Stimulated activated naive CD8-positive, alpha-beta T cell treated with anti-CD3 and anti-CD28 coated beads, Interleukin-15, Interleukin-2, amounts not matched to agents 100 ng/mL and 50 ng/mL, for 24 hours (primary cell): ENCODE results near the gene KNTC1.
A peak's percentile ranks its signal among the peaks of the same experiment; 100 is the strongest.
"Not testable (repeated sequence)": the region's sequence is repeated elsewhere in the genome, so short reads cannot be mapped to it uniquely, and the experiment has no call there.

Experiments used
- H3K27ac Mint-ChIP-seq: one replicate; pipeline ENCODE4 v1.8.0; 2021; ENCODE audit warnings: mild to moderate bottlenecking, mixed read lengths
- H3K27me3 Mint-ChIP-seq: one replicate; pipeline ENCODE4 v1.8.0; 2021; ENCODE audit warnings: mixed read lengths
- H3K36me3 Mint-ChIP-seq: one replicate; pipeline ENCODE4 v1.8.0; 2021; ENCODE audit warnings: low read depth, mixed read lengths
- H3K4me1 Mint-ChIP-seq: one replicate; pipeline ENCODE4 v1.8.0; 2021; ENCODE audit warnings: low read depth, mixed read lengths
- H3K4me3 Mint-ChIP-seq: one replicate; pipeline ENCODE4 v1.8.0; 2021; ENCODE audit warnings: mild to moderate bottlenecking, mixed read lengths
- H3K9me3 Mint-ChIP-seq: one replicate; pipeline ENCODE4 v1.8.0; 2021; ENCODE audit warnings: mixed read lengths

The KNTC1 gene

DNA sequence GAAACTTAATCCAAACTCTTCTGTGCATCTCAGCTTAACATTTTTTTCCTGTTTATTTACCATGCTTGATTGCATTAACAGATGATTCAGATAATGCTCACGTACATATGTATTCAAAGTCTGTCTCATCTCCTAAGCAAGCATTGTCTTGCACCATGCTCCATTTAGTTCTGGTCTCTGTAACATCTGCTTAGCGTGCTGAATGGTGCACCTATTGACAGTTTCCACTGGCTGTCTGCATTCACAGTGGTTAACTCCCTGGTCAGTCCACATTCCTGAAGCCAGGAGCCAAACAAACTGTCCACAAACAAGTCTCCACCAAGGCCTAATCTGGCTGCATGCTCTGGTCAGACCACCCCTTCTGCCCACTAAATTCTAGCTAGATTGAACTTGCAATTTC, 83.9 kb downstream of the KNTC1 start:
- Mint-ChIP-seq H3K27me3 (no peaks in the 10 kb centered on the region), H3K4me1 (peaks cover 4% of the 10 kb centered on the region), H3K4me3 (no peak overlapping the region), H3K27ac (no peak overlapping the region), H3K9me3 (no peaks in the 10 kb centered on the region), H3K36me3 (peaks cover 69% of the 10 kb centered on the region)

DNA sequence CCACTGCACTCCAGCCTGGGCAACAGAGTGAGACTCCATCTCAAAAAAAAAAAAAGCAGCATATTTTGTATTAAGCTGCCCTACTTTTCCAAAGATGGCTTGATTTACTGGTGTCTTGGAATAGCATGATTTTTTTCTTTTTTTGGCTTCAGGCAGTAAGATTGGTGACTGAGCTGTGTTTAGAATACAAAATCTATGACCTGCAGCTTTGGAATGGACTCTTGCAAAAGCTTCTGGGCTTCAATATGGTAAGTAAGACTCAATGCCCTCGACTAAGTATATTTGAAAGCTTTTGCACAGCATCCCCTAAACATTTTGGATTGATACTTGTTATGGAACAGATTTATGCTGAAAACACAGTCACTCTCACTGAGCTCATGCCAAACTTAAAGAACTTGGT, 87.8 kb downstream of the KNTC1 start:
- no peak overlapping the region for H3K27ac Mint-ChIP-seq
- no peaks in the 10 kb centered on the region for H3K27me3 Mint-ChIP-seq
- peaks cover 4% of the 10 kb centered on the region for H3K4me1 Mint-ChIP-seq
- H3K9me3 Mint-ChIP-seq = no peaks in the 10 kb centered on the region
- no peak overlapping the region for H3K4me3 Mint-ChIP-seq
- H3K36me3 Mint-ChIP-seq = peaks cover 76% of the 10 kb centered on the region

DNA sequence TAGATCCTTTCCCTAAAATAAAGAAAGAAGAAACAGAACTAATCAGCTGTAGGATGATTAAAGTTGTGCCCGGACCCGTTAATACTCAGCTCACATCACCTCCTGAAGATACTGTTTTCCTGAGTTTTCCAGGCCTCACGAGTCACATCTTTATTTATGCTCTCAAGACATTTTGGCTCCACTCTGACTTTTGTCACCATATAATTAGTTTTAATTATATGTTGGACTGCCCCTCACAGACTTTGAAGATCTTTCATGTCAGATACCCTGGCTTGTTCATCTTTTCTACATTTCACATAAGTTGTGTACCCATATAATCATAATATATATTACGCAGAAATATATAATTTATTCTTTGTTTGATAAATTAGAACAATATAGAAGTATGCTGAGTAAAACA, 88.7 kb downstream of the KNTC1 start:
- no peak overlapping the region for H3K4me3 Mint-ChIP-seq
- no peaks in the 10 kb centered on the region for H3K27me3 Mint-ChIP-seq
- H3K36me3 Mint-ChIP-seq = peaks cover 76% of the 10 kb centered on the region
- H3K27ac Mint-ChIP-seq = no peak overlapping the region
- H3K4me1 Mint-ChIP-seq = peaks cover 4% of the 10 kb centered on the region
- H3K9me3 Mint-ChIP-seq = no peaks in the 10 kb centered on the region

DNA sequence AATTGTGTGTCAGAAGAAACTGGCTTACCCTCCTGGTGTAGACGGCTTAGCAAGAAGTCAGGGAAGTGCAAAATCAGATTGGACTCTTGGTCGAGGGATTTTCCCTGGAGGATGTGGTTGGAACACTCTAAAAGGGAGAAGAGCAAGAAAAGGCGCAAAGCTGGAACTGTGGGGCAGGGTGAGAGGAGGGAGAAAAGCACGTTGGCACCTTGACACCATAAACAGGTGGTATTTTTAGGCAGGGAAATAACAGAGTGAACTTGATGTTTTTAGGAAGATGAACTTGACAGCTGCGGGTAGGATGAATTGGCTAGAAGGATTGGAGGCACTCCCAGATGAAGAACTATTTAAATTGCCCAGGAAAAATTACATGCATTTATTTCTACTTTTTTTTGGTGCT, 108.4 kb downstream of the KNTC1 start:
- H3K27ac Mint-ChIP-seq = no peak overlapping the region
- H3K36me3 Mint-ChIP-seq = peaks cover 14% of the 10 kb centered on the region
- H3K27me3 Mint-ChIP-seq = no peaks in the 10 kb centered on the region

DNA sequence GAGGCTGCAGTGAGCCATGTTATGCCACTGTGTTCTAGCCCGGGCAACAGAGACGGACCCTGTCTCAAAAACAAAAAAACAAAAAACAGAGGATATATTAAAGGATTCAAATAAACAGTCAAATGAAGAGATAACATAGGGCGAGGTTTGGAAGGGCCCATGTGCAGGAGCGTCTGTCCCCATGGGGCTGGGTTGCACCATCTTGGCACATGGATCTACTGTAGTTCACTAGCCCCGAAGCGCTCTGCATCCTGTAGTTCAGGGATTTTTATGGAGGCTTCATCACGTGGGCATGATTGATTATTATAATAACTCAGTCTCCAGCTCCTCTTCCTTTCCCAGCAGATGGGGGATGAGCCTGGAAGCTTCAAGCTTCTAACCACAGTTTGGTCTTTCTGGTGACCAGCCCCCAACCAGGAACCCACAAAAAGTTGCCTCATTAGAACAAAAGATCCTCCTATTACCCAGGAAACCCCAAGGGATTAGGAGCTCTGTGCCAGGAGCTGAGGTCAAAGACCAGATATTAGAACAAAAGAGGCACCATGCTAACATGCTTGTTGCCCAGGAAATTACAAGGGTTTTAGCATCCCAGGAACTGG, 116.3 kb downstream of the KNTC1 start:
- peaks cover 17% of the 10 kb centered on the region for H3K4me1 Mint-ChIP-seq
- no peak overlapping the region for H3K27ac Mint-ChIP-seq
- H3K27me3 Mint-ChIP-seq = no peaks in the 10 kb centered on the region
- H3K36me3 Mint-ChIP-seq = no peaks in the 10 kb centered on the region
- no peaks in the 10 kb centered on the region for H3K9me3 Mint-ChIP-seq
- H3K4me3 Mint-ChIP-seq = no peak overlapping the region

More for the DNA sequence above, 108.4 kb downstream of the KNTC1 start:
- no peaks in the 10 kb centered on the region for H3K9me3 Mint-ChIP-seq
- H3K4me1 Mint-ChIP-seq = no peaks in the 10 kb centered on the region
- H3K4me3 Mint-ChIP-seq = no peak overlapping the region

DNA sequence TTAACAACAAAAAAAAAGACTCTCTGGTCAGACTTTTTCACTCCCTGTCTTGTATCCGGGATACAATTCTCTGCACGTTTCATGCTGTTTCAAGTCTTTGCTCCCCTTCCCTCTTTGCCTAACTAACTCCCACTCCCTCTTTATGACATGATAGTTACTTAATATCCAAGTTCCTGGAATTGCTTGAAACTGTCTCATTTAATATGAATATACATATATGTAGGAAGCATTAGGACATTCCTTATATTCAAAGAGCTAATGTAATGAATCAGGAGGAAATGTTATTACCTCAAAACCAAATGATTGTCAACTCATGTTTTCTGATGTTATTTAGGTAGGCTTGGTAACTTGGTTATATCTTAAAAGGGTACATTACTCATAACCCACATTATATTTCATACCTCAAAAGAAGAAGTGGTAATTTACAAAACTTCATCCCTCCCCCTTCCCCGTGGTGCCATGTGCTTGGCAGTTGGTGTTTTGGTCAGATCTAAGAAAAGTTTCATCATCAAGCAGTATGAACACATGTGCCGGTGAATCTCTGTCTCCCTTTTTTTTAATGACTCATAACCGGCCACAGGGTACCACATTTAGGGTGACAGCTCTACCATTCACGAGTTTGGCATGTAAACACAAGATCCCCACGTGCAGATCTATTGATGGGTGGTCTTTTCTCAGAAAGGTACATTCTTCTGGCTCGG, 119.6 kb downstream of the KNTC1 start:
- peaks cover 17% of the 10 kb centered on the region for H3K4me1 Mint-ChIP-seq

DNA sequence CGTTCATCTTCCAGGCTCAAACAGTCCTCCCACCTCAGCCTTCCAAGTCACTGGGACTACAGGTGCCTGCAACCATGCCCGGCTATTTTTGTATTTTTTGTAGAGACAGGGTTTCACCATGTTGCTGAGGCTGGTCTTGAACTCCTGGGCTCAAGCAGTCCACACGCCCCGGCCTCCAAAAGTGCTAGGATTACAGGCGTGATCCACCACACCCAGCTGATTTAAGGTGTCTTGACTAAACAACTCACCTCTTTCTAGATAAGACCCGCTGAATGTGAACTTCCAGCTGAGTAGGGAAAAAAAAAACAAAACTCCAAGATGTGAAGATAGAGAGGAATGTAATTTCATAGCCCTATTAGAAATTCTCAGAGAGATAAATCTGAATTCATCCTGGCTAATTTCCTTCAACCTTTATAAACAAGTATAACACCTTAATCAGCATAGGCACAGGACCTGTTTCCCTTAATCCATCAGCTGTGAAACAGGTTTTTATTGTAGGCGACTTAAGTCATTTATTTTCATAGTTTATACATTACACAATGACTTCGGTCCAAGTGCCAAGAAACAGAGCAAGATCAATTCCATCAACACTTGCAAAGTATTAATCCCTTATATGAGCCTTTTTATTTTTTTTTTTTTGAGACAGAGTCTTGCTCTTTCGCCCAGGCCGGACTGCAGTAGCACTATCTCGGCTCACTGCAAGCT, 124.6 kb downstream of the KNTC1 start:
- H3K9me3 Mint-ChIP-seq = no peaks in the 10 kb centered on the region
- no peak overlapping the region for H3K4me3 Mint-ChIP-seq
- H3K4me1 Mint-ChIP-seq = peaks cover 13% of the 10 kb centered on the region
- H3K27me3 Mint-ChIP-seq = no peaks in the 10 kb centered on the region
- no peak overlapping the region for H3K27ac Mint-ChIP-seq
- no peaks in the 10 kb centered on the region for H3K36me3 Mint-ChIP-seq

More for the DNA sequence above, 119.6 kb downstream of the KNTC1 start:
- no peaks in the 10 kb centered on the region for H3K9me3 Mint-ChIP-seq
- no peaks in the 10 kb centered on the region for H3K36me3 Mint-ChIP-seq
- H3K27ac Mint-ChIP-seq = peak overlapping the region; percentile 75
- peak overlapping the region; percentile 76 for H3K4me3 Mint-ChIP-seq
- H3K27me3 Mint-ChIP-seq = no peaks in the 10 kb centered on the region

DNA sequence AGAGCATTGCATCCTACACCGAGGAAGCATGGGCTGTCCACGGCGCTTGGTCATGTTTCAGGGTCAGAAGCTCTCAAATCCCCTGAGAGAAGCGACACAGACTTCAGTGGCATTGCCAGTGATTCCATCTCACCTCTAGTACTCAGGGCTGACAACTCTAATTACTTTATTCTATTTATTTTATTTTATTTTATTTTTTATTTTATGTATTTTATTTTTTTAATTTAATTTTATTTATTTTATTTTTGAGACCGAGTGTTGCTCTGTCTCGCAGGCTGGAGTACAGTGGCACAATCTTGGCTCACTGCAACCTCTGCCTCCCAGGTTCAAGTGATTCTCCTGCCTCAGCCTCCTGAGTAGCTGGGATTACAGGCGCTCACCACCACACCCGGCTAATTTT, 126.2 kb downstream of the KNTC1 start:
- not testable (repeated sequence) for H3K27me3 Mint-ChIP-seq, H3K36me3 Mint-ChIP-seq, H3K9me3 Mint-ChIP-seq, H3K4me1 Mint-ChIP-seq, H3K4me3 Mint-ChIP-seq, H3K27ac Mint-ChIP-seq

DNA sequence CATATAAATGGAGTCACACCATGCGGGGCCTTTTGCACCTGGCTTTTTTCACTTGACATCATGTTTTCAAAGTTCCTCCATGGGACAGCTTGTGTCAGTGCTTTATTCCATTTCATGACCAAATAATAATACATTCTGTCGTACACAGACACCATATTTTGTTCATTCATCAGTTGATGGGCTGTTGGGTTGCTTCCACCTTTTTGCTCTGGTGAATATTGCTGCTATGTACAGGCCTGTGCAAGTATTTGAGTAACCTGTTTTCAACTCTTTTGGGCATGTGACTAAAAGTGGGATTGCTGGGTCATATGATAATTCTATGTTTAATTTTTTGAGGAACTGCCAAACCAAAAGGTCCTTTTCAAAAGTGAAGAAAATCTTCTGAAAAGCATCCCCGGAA, 129.2 kb downstream of the KNTC1 start:
- Mint-ChIP-seq H3K27me3 (no peaks in the 10 kb centered on the region), H3K27ac (no peak overlapping the region), H3K4me3 (no peak overlapping the region), H3K36me3 (no peaks in the 10 kb centered on the region), H3K4me1 (peaks cover 5% of the 10 kb centered on the region), H3K9me3 (no peaks in the 10 kb centered on the region)

DNA sequence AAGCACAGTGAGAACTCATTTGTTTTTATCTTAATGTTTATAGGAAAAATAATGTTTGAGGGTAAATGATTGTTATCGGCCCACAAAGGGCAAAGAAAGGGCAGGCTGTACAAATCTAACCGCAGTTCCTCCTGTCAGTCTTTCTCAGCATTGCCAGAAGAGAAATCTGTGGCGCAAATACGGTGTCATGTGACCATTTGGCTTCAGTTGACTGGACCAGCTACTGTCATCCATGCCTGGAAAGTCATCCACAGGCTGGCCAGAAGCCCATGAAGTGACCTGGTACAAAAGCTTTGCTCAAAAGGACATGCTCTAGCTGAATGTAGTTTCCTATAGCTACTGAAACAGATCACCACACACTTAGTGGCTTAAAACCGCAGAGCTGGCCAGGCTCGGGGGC, 132.5 kb downstream of the KNTC1 start:
- no peaks in the 10 kb centered on the region for H3K27me3 Mint-ChIP-seq
- H3K9me3 Mint-ChIP-seq = no peaks in the 10 kb centered on the region
- no peak overlapping the region for H3K4me3 Mint-ChIP-seq
- H3K36me3 Mint-ChIP-seq = no peaks in the 10 kb centered on the region
- no peak overlapping the region for H3K27ac Mint-ChIP-seq
- H3K4me1 Mint-ChIP-seq = peaks cover 5% of the 10 kb centered on the region

DNA sequence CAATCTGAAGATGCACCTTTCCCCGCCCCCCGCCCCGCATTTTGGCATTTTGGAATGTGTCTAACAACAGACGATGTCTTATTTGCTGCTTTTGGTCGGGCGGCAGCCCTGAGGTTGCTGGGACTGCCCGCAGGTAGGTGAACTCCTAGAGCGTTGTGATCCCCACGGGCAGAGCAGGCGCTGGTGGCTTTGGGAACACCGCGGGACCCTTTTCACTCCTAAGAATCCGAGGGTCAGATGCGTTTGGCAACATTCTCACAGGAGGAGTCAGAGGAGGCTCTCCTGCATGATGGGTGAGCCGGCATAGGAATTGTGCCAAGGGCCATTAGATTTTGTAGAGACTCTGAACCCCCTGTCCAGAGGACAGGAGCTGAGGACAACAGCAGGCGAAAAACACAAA, 134.2 kb downstream of the KNTC1 start:
- Mint-ChIP-seq H3K27ac (no peak overlapping the region), H3K36me3 (no peaks in the 10 kb centered on the region), H3K4me3 (no peak overlapping the region), H3K9me3 (no peaks in the 10 kb centered on the region), H3K27me3 (no peaks in the 10 kb centered on the region), H3K4me1 (peaks cover 5% of the 10 kb centered on the region)

DNA sequence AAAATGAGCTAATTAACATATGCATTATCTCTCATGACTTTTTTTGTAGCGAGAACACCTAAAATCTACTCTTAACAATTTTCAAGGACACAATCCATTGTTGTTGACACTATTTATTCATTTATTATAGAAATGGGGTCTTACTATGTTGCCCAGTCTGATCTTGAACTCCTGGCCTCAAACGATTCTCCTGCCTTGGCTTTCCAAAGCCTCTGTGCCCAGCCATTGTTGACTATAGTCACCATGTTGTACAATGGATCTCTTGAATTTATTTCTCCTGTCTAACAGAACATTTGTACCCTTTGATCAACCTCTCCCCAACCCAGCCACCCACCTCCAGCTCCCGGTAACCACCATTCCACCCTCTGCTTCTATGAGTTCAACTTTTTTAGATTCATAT, 134.9 kb downstream of the KNTC1 start:
- no peaks in the 10 kb centered on the region for H3K36me3 Mint-ChIP-seq
- no peak overlapping the region for H3K27ac Mint-ChIP-seq
- no peak overlapping the region for H3K4me3 Mint-ChIP-seq
- H3K4me1 Mint-ChIP-seq = peaks cover 5% of the 10 kb centered on the region
- no peaks in the 10 kb centered on the region for H3K27me3 Mint-ChIP-seq
- H3K9me3 Mint-ChIP-seq = no peaks in the 10 kb centered on the region

DNA sequence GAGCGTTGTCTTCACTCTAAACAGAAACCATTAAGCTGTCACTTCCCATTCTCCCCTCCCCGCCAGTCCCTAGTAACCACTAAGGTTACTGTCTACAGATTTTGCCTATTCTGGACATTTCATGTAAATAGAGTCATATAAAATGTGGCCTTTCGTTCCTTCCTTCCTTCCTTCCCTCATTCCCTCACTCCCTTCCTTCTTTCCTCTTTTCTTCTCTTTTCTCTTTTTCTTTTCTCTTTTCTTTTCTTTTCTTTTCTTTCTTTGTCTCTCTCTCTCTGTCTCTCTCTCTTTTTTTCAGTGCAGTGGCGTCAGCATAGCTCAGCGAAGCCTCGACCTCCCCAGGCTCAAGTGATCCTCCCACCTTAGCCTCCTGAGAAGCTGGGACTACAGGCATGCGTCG, 138.3 kb downstream of the KNTC1 start:
- Mint-ChIP-seq H3K27me3 (no peaks in the 10 kb centered on the region), H3K4me3 (no peak overlapping the region), H3K4me1 (no peaks in the 10 kb centered on the region), H3K9me3 (no peaks in the 10 kb centered on the region), H3K27ac (no peak overlapping the region), H3K36me3 (no peaks in the 10 kb centered on the region)

DNA sequence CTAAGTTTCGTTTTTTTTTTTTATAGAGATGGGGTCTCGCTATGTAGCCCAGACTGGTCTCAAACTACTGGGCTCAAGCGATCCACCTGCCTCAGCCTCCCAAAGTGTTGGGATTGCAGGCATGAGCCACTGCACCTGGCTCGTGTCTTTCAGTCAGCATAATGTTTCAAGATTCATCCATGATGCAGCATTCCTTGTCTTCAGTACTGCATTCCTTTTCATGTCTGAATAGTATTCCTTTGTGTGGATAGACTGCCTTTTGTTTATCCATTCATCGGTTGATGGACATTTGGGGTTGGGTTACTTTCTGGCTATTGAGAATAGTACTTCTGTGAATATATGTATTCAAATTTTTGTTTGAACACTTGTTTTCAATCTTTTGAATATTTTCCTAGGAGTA, 138.7 kb downstream of the KNTC1 start:
- no peaks in the 10 kb centered on the region for H3K36me3 Mint-ChIP-seq
- H3K27ac Mint-ChIP-seq = no peak overlapping the region
- H3K9me3 Mint-ChIP-seq = no peaks in the 10 kb centered on the region
- H3K4me3 Mint-ChIP-seq = no peak overlapping the region
- no peaks in the 10 kb centered on the region for H3K4me1 Mint-ChIP-seq
- H3K27me3 Mint-ChIP-seq = no peaks in the 10 kb centered on the region

DNA sequence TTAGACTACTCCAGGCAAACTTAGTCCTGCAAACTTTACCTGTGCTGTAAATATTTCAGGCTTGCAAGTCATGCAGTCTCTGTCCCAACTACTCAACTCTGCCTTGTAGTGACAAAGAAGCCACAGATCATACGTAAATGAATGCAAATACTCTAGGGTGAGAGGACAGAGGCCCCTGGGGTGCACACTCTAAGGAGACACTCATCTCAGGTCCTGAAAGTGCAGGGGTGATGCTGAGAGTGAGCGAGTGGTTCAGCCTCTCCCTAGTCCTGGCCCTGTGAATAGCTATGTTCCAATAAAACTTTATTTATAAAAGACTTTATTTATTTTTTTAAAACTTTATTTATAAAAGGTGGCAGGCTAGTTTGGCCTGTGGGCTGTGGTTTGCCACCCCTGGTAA, 141.2 kb downstream of the KNTC1 start:
- Mint-ChIP-seq H3K27ac (no peak overlapping the region), H3K4me3 (no peak overlapping the region), H3K27me3 (no peaks in the 10 kb centered on the region), H3K36me3 (no peaks in the 10 kb centered on the region), H3K9me3 (no peaks in the 10 kb centered on the region), H3K4me1 (no peaks in the 10 kb centered on the region)
